GM19238 (cell line): Measurements from ENCODE around the gene TCF7L1.
A peak's percentile ranks its signal among the peaks of the same experiment; 100 is the strongest.

Experiments
- DNase-seq: peaks from one replicate; pipeline ENCODE4 v3.0.0; 2011; ENCODE audit warnings: low spot score; ENCODE audit not compliant: insufficient read length

TCF7L1 gene

DNA sequence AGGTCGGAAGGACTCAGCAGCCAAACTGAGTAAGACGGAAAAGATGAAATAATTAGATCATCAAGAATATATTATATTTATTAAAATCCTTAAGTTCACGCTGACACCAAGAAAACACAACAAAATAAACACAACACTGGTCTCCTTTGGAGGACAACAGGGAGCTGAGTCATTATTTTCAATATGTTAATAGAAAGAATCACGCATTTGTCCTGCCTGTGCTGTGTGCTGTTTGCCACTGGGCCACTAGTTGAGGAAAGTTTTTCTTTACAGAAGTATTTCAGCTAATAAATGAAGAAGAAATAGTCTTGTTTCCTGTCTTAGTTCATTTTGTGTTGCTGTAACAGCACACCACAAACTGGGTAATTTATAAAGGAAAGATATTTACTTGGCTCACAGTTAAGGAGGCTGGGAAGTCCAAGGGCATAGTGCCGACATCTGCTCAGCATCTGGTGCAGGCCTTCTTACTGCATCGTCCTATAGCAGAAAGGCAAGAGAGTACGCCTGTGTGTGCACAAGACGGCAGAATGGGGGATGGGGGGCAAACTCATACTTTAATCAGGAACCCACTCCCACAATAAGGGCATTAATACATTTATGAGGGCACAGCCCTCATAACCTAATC is 88.0 kb downstream of the TCF7L1 start:
- DNase-seq: no peak

GRCh38 chr2:85222792-85223191 is 89.6 kb downstream of the TCF7L1 start:
- no peak for DNase-seq

DNA sequence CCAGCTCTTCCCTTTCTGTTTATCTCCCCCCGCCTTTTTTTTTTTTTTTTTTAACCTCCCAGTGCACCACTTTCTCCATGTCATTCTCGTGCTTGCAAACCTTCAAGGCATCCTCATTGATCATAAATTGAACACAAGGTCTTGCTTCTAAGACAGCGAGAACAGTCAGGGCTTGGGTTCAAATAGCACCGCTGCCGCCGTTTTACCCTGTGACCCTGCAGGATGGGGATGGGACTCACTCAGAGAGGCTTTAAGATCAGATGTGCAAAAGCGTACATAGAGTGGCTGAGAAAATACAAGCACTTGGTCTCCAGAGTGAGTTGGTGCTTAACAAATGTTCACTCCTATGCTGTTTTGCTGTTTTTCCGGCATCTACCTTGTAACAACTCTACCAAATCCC is 93.6 kb downstream of the TCF7L1 start:
- no peak for DNase-seq

DNA sequence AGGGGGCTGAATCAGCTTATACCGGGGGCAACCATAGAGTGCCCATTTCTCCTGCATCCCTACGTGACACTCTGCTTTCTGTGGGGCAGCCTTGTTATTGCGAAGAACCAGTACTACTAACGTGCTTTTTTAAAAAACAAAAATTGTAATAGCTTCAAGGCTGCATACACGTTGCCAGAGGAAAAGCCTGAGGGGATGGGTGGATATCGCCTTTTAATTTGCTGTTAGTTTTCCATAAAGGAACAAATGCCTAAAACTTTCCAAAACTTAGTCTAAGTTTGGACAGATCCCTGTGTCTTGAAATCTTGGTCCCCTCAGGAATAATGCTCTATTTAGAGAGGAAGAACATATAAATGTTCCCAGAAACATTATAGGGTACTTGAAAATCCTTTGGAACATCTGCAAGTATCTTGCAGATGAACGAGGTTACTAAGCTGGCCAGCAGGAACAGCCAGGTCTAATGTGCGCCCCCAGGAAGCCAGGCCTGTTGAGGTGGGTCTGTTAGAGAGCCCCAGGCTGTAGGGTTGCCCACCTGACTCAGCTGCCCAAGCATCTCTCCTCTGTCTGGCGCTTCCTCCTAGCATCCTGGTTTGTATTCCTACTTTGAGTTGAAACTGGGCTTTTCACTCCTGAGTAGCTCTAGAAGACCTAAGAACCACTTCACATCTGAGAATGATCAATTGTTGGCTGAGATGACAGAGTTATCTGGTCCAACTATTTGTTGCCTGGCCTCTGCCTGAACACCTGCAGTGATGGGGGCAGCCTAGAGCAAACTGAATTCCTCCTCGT is 97.7 kb downstream of the TCF7L1 start:
- DNase-seq: no peak

- no peak for DNase-seq
Observed at GRCh38 chr2:85231468-85231805, 98.2 kb downstream of the TCF7L1 start.

GRCh38 chr2:85231952-85232351 is 98.8 kb downstream of the TCF7L1 start:
- DNase-seq: no peak

- no peak for DNase-seq
Observed at GRCh38 chr2:85234868-85235267, 101.7 kb downstream of the TCF7L1 start.

DNA sequence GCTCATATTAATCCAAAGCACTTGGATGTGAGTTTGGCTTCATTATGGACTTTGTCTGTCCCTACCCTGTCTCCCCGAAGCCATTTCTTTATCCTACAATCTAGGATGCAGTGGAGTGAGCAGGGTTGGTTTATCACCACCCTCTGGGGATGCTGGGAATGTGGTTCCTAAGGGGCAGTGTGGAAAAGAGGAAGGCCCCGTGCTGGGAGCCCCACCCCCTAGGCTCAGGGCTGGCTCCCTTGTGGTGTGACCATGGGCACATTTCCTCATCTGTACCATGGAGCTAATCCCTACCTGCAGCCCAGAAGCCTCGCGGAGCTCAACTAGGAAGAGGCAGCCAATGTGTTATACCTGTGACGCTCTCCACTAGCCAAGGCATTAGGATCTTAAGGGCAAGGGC is 102.1 kb downstream of the TCF7L1 start:
- no peak for DNase-seq

- no peak for DNase-seq
Observed at GRCh38 chr2:85236084-85236483, 102.9 kb downstream of the TCF7L1 start.

DNA sequence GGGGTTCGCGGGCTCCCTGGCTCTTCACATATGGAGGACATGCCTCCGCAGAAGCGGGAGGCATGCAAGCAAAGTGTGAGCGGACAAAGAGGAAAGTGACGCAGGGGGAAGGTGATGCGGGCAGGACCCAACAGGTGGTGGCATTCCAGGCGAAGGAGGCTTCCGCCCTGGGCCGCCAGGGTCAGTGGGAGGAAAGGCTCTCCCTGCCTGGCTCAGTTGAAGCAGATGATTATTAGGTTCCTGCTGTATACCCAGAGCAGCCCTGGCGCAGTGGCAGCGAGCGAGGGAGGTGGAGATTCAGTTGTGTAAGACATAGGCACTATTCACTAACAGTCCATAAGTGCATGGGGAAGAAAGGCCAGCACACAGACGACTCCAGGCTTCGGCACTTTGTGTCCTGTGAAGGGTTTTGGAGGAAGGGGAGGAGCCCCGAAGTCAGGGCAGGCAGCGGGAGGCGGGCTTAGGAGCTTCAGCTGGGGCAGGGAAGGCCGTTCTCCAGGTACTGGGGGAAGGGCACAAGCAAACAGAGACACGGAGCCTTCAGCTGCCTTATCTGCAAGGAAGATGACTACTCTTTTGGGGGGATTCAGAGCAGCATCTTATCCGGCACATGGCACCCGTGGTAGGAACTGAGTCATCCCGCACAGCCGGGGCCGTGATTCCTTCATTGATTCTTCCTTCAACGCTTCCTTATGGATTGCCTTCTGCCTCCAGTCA is 104.8 kb downstream of the TCF7L1 start:
- DNase-seq: no peak

GRCh38 chr2:85238607-85239006 is 105.4 kb downstream of the TCF7L1 start:
- DNase-seq: no peak

GRCh38 chr2:85239102-85239501 is 105.9 kb downstream of the TCF7L1 start:
- DNase-seq: no peak

DNA sequence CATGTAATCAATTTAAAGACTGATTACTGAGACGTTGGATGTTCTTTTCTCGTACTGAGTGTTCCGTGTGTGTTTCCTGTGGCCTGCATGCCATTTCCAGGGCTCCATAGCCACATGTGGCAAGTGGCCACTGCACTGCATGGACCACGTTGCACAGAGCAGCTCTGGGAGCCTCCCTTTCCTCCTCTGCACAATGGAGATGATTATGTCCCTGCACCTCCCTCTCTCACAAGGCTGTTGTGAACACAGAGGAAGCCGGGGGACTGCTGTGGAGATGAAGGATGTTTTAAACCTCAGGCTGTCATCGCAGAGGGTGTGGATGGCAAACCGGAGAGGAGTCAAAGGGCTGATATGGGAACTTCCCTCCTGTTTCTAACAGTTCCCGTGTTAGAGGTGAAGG is 106.9 kb downstream of the TCF7L1 start:
- no peak for DNase-seq

GRCh38 chr2:85242321-85242720 is 109.1 kb downstream of the TCF7L1 start:
- no peak for DNase-seq

- peak; percentile 19 for DNase-seq
Observed at GRCh38 chr2:85243101-85244072, 110.2 kb downstream of the TCF7L1 start.

DNA sequence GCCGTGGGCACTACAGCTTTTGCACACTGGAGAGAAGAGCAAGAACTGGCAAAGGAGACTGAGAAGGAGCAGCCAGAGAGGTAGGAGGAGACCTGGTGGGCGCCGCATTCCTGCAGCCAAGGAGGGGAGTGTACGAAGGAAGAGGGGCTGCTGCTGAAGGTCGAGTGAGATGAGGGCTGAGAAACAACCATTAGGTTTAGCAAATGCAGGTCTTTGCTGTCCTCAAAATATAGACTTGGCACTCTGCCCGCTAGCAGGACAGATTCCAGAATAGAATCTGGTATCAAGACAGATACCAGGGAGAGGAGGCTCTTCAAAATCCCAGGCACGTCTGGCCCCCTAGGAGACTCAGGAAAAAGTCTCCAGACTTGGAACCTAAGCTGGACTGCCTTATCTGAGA is 111.6 kb downstream of the TCF7L1 start:
- DNase-seq: no peak

DNA sequence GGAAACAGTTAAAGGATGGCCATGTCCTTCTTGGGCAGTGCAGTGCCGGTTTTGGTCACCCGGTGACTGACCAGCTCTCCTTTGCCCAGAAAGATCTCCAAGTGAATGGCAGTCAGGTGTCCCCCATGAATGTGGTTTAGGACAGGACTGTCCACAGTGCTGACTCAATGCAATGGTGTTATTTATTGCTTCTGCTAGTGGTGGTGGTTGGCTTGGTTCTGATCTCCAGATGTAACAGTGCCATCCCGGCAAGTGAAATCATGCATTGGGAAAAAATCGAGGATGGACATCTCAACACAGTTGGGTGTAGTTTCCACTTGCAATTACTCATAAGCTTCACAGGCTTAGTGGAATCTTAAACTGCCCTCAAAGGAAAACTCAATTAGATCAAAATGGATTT is 112.7 kb downstream of the TCF7L1 start:
- no peak for DNase-seq

DNA sequence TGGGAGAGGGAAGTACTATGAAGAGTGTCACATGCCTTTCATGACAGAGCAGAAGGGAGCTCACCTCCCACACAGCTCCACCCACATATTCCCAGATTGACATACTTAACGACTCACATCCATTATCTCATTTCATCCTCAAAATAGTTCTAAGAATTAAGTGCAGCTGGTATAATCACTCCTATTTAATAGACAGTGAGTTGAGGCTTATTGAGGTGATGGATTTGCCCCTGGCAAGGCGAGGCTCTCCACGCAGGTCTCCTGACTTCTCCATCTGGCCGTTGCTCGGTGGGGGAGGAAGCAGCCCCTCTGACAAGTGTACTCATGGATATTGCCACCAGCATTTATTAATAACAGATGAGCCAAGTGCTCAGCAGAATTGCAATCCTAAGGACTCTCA is 113.2 kb downstream of the TCF7L1 start:
- no peak for DNase-seq

GRCh38 chr2:85247610-85248009 is 114.4 kb downstream of the TCF7L1 start:
- DNase-seq: no peak

DNA sequence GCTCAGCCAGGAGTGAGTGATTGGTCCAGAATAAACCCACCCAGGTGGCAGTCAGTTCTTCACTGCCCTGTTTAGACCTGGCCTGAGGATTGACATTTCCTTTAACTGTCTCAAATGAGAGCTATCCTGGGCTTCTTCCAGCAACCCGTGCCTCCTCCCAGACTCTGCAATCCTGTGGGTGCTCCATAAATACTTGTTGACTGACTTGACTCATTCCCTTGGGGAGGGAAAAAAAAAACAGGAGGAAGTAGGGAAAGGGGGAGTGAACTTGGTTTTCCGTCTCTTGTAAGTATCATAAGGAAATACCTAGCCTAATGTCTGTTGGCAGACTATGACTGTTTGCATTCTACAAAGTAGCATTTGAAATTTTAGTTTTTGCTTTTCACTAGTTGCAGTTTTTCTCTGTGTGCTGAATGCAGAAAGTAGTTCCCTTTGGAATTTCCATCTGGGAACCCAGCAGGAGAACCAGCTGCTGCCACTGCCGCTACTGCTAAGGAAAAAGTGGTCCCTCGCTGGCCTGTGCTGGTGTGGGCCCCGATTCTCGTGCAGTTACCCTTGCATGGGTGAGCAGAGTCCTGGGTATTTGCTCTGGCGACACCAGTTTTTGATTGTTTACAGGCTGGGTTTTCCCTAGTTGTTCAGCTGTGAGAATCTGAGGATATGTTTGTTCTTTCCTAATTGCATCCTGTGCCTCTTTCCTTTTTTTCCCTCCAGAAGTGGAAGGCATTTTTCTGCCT is 115.7 kb downstream of the TCF7L1 start:
- DNase-seq: no peak

GRCh38 chr2:85250045-85250444 is 116.9 kb downstream of the TCF7L1 start:
- DNase-seq: no peak
